B cell (primary cell): ENCODE results near the gene SHPK. TPM values are rescaled to one million over a fixed set of nuclear protein-coding genes. Genes with fewer than 3 reads are reported as not detected.

ENCODE experiments used
- ATAC-seq: fragments of 200-7000 bp; cut with Tn5 transposase; one replicate; pipeline ENCODE4 v1.10.0; 2021; ENCODE audit warnings: low read depth, mild to moderate bottlenecking, moderate number of reproducible peaks, moderate library complexity
- CTCF ChIA-PET: fragments of 350-600 bp; sonication (Branson Sonifier 250); formaldehyde crosslinking; loops from one replicate; lab custom pipeline; 2021; ENCODE audit warnings: antibody characterized with exemption, inconsistent platforms; lab: Charles Lee
- POLR2A ChIA-PET: fragments of 350-600 bp; sonication (Branson Sonifier 250); formaldehyde crosslinking; loops from one replicate; lab custom pipeline; 2021; ENCODE audit warnings: antibody characterized with exemption; lab: Charles Lee
- DNase-seq: peaks from one replicate; pipeline ENCODE4 v3.0.0; 2013
- H2AFZ ChIP-seq: 2 replicates; pipeline ENCODE4 v1.6.1; 2012; ENCODE audit warnings: mild to moderate bottlenecking, low read depth, low read length; ENCODE audit not compliant: insufficient read depth, poor library complexity, severe bottlenecking
- H3K27ac ChIP-seq, 2 donors: 1 replicate in 1 of 2; 2 replicates in 1 of 2; pipeline ENCODE4 v1.5.1; 2012 to 2013; ENCODE audit warnings: low read length in 2 of 2, mild to moderate bottlenecking in 2 of 2, moderate library complexity in 1 of 2
- H3K27me3 ChIP-seq, 4 experiments: fragments of 200-600 bp in 1 of 4; sonication (generic) in 1 of 4; replicated peaks in 1 of 4; 1 replicate in 2 of 4; 2 replicates in 2 of 4; pipeline versions ENCODE4 v1.6.1 to v1.7.0; 2013 to 2016; ENCODE audit warnings: low read length in 3 of 4, mild to moderate bottlenecking in 2 of 4, mixed read lengths in 1 of 4, moderate library complexity in 1 of 4; ENCODE audit not compliant: insufficient read depth in 4 of 4, control insufficient read depth in 3 of 4; ENCODE audit errors: control extremely low read depth in 1 of 4
- H3K36me3 ChIP-seq, 2 experiments: replicated peaks in 1 of 2; 1 replicate in 1 of 2; 2 replicates in 1 of 2; pipeline versions ENCODE4 v1.6.1 to v1.7.1; 2013; ENCODE audit warnings: low read length in 1 of 2; ENCODE audit not compliant: insufficient read depth in 2 of 2, control insufficient read depth in 1 of 2; ENCODE audit errors: control extremely low read depth in 1 of 2, extremely low read depth in 1 of 2
- H3K4me1 ChIP-seq, 2 donors: fragments of 200-600 bp in 1 of 2; sonication (generic) in 1 of 2; 1 replicate in 1 of 2; 2 replicates in 1 of 2; pipeline versions ENCODE4 v1.5.1 to v1.6.1; 2013 to 2017; ENCODE audit warnings: low read length in 2 of 2; ENCODE audit not compliant: control insufficient read depth in 2 of 2, insufficient read depth in 2 of 2
- H3K4me2 ChIP-seq: replicated peaks from 2 replicates; pipeline ENCODE3; 2012; ENCODE audit warnings: mild to moderate bottlenecking, low read depth, low read length; ENCODE audit not compliant: poor library complexity, severe bottlenecking
- H3K4me3 ChIP-seq, 5 experiments: fragments of 200-600 bp in 1 of 5; sonication (generic) in 1 of 5; 1 replicate in 3 of 5; 2 replicates in 2 of 5; pipeline versions ENCODE4 v1.5.1 to v1.7.0; 2011 to 2016; ENCODE audit warnings: low read length in 4 of 5, mild to moderate bottlenecking in 4 of 5, low read depth in 2 of 5, control low read depth in 1 of 5, moderate library complexity in 1 of 5; ENCODE audit not compliant: insufficient read depth in 1 of 5; ENCODE audit errors: control extremely low read depth in 1 of 5, extremely low read depth in 1 of 5
- H3K79me2 ChIP-seq: fragments of 200-600 bp; sonication (generic); one replicate; pipeline ENCODE4 v1.6.0; 2016; ENCODE audit warnings: low read length; ENCODE audit not compliant: control insufficient read depth, insufficient read depth
- H3K9ac ChIP-seq: fragments of 200-600 bp; sonication (generic); 2 replicates; pipeline ENCODE4 v1.6.1; 2017; ENCODE audit warnings: mild to moderate bottlenecking, low read length, moderate library complexity
- H3K9me3 ChIP-seq, 3 donors: one replicate each; pipeline versions ENCODE4 v1.6.1 to v1.7.1; 2013; ENCODE audit warnings: low read length in 2 of 3; ENCODE audit not compliant: control insufficient read depth in 2 of 3, insufficient read depth in 1 of 3; ENCODE audit errors: control extremely low read depth in 1 of 3
- H4K20me1 ChIP-seq: 2 replicates; pipeline ENCODE4 v1.6.0; 2012; ENCODE audit warnings: mild to moderate bottlenecking, low read length; ENCODE audit not compliant: insufficient read depth, control insufficient read depth, poor library complexity, severe bottlenecking
- H3K27ac Mint-ChIP-seq: one replicate; pipeline ENCODE4 v1.8.0; 2021; ENCODE audit warnings: mixed read lengths
- H3K27me3 Mint-ChIP-seq: one replicate; pipeline ENCODE4 v1.8.0; 2021; ENCODE audit warnings: mixed read lengths
- H3K4me1 Mint-ChIP-seq: one replicate; pipeline ENCODE4 v1.8.0; 2021; ENCODE audit warnings: mixed read lengths
- H3K4me3 Mint-ChIP-seq: one replicate; pipeline ENCODE4 v1.8.0; 2021; ENCODE audit warnings: mixed read lengths
- H3K9me3 Mint-ChIP-seq: one replicate; pipeline ENCODE4 v1.8.0; 2022; ENCODE audit warnings: mixed read lengths; ENCODE audit not compliant: insufficient read depth
- EZH2 ChIP-seq: IDR thresholded peaks from 2 replicates; pipeline ENCODE4 v1.6.1; 2012; ENCODE audit warnings: borderline replicate concordance, low read depth, mild to moderate bottlenecking, moderate library complexity, low read length; ENCODE audit not compliant: insufficient read depth, poor library complexity, severe bottlenecking
- WGBS: methylation state at CpG from one replicate; pipeline ENCODE4 v1.1.5; 2013; ENCODE audit warnings: missing lambda C conversion rate; ENCODE audit not compliant: insufficient coverage; 5-methylcytosine and 5-hydroxymethylcytosine counted together
- intact Hi-C: fragments of 100-400 bp; cut with micrococcal nuclease; formaldehyde crosslinking; loops from one replicate; pipeline ENCODE4 v1.10.0; 2022
- polyA plus RNA-seq: library from polyadenylated mRNA; depleted of rRNA; stranded (reverse); fragments of >200 nt; gene quantifications from 2 replicates; pipeline ENCODE4 v1.2.3, GENCODE V29; 2012
- total RNA-seq, 2 donors: library from RNA; stranded (reverse); fragments of 120-200 nt in 1 of 2; gene quantifications; 1 replicate in 1 of 2; 2 replicates in 1 of 2; pipeline versions ENCODE4 v1.2.3 to v1.2.4, GENCODE V29; 2013 to 2022
- TF ChIP-seq, protein P1 (sequence below): fragments of 200-600 bp; IDR thresholded peaks from one replicate; pipeline ENCODE4 v1.8.0; 2022; ENCODE audit warnings: antibody characterized with exemption, mild to moderate bottlenecking

Gene SHPK
- total and polyA plus RNA-seq, 2 donors (not counting 1 experiment from before 2014, with no cell fraction given), result 5.9 to 16.1 TPM

DNA sequence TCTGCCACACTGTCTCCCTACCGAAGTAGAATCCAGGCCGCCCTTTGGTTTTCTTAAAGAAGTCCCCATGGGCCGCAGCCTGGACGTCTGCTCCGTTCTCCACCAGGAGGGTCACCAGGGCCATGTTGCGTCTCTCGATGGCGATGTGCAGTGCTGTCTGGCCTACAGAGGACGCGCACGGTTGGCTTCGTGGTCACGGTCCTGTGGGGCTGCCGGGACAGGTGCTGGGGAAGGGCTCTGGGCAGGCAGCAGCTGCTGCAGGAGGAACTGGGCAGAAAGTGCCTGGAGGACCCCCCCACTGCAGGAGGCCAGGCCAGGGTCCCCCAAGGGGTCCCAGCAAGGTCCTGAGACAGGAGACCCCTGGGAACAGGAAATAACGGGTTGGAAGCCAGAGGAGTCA lies 45.8 kb downstream of the SHPK start:
- Histone ChIP-seq H3K36me3 (peaks cover 0 to 8% of the 10 kb centered on the region in 2 experiments), H3K9ac (no peak overlapping the region), H3K4me3 (no peak overlapping the region), H3K4me1 (peaks cover 0 to 7% of the 10 kb centered on the region in 2 donors), H3K4me2 (no peak overlapping the region), H3K27ac (no peak overlapping the region), H3K79me2 (no peaks in the 10 kb centered on the region), H3K27me3 (no peaks in the 10 kb centered on the region), H4K20me1 (no peaks in the 10 kb centered on the region), H3K9me3 (no peaks in the 10 kb centered on the region), H2AFZ (no peak overlapping the region)
- 28% methylated on average over 15 of the region's 15 CpGs for WGBS
- CTCF ChIA-PET, result interaction anchor here (1.1 kb wide), 1 partner anchor 15 kb away, joined by 3 read pairs; no protein-coding TSS in a partner anchor
- ATAC-seq (no peak), DNase-seq (no peak)
- H3K4me3 Mint-ChIP-seq, result no peak overlapping the region
- intact Hi-C loops, result no loop called here
- TF ChIP-seq, protein P1, sequence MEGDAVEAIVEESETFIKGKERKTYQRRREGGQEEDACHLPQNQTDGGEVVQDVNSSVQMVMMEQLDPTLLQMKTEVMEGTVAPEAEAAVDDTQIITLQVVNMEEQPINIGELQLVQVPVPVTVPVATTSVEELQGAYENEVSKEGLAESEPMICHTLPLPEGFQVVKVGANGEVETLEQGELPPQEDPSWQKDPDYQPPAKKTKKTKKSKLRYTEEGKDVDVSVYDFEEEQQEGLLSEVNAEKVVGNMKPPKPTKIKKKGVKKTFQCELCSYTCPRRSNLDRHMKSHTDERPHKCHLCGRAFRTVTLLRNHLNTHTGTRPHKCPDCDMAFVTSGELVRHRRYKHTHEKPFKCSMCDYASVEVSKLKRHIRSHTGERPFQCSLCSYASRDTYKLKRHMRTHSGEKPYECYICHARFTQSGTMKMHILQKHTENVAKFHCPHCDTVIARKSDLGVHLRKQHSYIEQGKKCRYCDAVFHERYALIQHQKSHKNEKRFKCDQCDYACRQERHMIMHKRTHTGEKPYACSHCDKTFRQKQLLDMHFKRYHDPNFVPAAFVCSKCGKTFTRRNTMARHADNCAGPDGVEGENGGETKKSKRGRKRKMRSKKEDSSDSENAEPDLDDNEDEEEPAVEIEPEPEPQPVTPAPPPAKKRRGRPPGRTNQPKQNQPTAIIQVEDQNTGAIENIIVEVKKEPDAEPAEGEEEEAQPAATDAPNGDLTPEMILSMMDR, result no peak
- no peak for TF ChIP-seq EZH2
- POLR2A ChIA-PET, result interaction anchor here (0.6 kb wide), 1 partner anchor 60 kb away, joined by 3 read pairs; no protein-coding TSS in a partner anchor
- H3K27ac Mint-ChIP-seq, result no peak overlapping the region
- no peaks in the 10 kb centered on the region for H3K9me3 Mint-ChIP-seq
- H3K27me3 Mint-ChIP-seq, result no peaks in the 10 kb centered on the region
- H3K4me1 Mint-ChIP-seq, result peaks cover 7% of the 10 kb centered on the region

DNA sequence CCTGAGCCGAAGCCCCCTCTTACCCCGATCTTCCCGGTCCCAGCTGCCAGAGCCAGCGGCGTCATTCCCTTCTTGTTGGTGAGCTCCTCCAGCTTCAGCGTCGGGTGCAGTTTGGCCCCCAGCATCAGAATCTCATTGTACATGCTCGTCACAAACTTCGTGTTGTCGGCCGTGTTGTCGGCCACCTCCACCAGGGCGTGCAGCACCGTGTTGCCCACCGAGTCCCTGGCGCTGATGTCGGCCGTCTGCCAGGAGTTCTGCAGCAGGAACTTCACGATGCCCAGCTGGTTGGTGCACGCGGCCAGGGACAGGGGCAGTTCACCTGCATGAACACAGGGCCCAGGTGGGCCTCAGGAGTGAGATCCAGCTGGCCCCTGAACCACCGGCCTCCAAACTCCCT lies 46.3 kb downstream of the SHPK start:
- no peaks in the 10 kb centered on the region for H4K20me1 ChIP-seq
- Mint-ChIP-seq H3K9me3 (no peaks in the 10 kb centered on the region), H3K27me3 (no peaks in the 10 kb centered on the region), H3K4me1 (peaks cover 7% of the 10 kb centered on the region), H3K4me3 (no peak overlapping the region), H3K27ac (no peak overlapping the region)
- H3K9ac ChIP-seq, result no peak overlapping the region
- ChIA-PET CTCF (interaction anchor here (0.8 to 1.1 kb wide), 2 partner anchors 16 to 236 kb away, joined by 3 read pairs; no protein-coding TSS in a partner anchor), POLR2A (interaction anchor here (0.6 kb wide), 1 partner anchor 60 kb away, joined by 3 read pairs; no protein-coding TSS in a partner anchor)
- ATAC-seq (no peak), DNase-seq (no peak)
- H3K4me3 ChIP-seq, result no peak overlapping the region
- H3K36me3 ChIP-seq, result peaks cover 0 to 8% of the 10 kb centered on the region in 2 experiments
- no peaks in the 10 kb centered on the region for H3K27me3 ChIP-seq
- intact Hi-C loops, result no loop called here
- H3K4me1 ChIP-seq, result peaks cover 0 to 7% of the 10 kb centered on the region in 2 donors
- no peaks in the 10 kb centered on the region for H3K9me3 ChIP-seq
- H3K27ac ChIP-seq, result no peak overlapping the region
- no peak overlapping the region for H3K4me2 ChIP-seq
- WGBS, result 84% methylated on average over 22 of the region's 22 CpGs
- H2AFZ ChIP-seq, result no peak overlapping the region
- no peak for TF ChIP-seq EZH2
- TF ChIP-seq, protein P1, result no peak
- H3K79me2 ChIP-seq, result no peaks in the 10 kb centered on the region
